Activated CD4-positive, alpha-beta T cell treated with anti-CD3 and anti-CD28 coated beads, Interleukin-10, Interleukin-2, amounts not matched to agents 100 ng/mL and 50 ng/mL, durations not matched to agents 16 hours and 8 hours (primary cell): ENCODE measurements around the gene CDH13.

ENCODE experiments used
- DNase-seq: peaks from one replicate; pipeline ENCODE4 v3.0.0-alpha.2; 2020

CDH13 gene

GRCh38 chr16:82628711-82629110 is 1.9 kb downstream of the CDH13 start:
- no peak for DNase-seq

GRCh38 chr16:82629441-82630027 is 2.8 kb downstream of the CDH13 start:
- no peak for DNase-seq

GRCh38 chr16:82630219-82630618 is 3.5 kb downstream of the CDH13 start:
- DNase-seq, result no peak

GRCh38 chr16:82630688-82631087 is 3.9 kb downstream of the CDH13 start:
- DNase-seq, result peak; percentile 17

GRCh38 chr16:82631701-82632685 is 5.2 kb downstream of the CDH13 start:
- DNase-seq, result no peak

- no peak for DNase-seq
Observed at GRCh38 chr16:82633964-82634600, 7.3 kb downstream of the CDH13 start.

- DNase-seq, result peak; percentile 38
Observed at GRCh38 chr16:82634955-82635610, 8.3 kb downstream of the CDH13 start.

- DNase-seq, result no peak
Observed at GRCh38 chr16:82636485-82636884, 9.7 kb downstream of the CDH13 start.

- no peak for DNase-seq
Observed at GRCh38 chr16:82636958-82637357, 10.2 kb downstream of the CDH13 start.

GRCh38 chr16:82638095-82638798 is 11.5 kb downstream of the CDH13 start:
- no peak for DNase-seq

- DNase-seq, result no peak
Observed at GRCh38 chr16:82639263-82639662, 12.5 kb downstream of the CDH13 start.

- DNase-seq, result peak; percentile 61
Observed at GRCh38 chr16:82639666-82640336, 13.0 kb downstream of the CDH13 start.

GRCh38 chr16:82641336-82641984 is 14.7 kb downstream of the CDH13 start:
- peak; percentile 76 for DNase-seq

- no peak for DNase-seq
Observed at GRCh38 chr16:82643136-82643535, 16.4 kb downstream of the CDH13 start.

GRCh38 chr16:82643936-82644630 is 17.3 kb downstream of the CDH13 start:
- no peak for DNase-seq

GRCh38 chr16:82646504-82646903 is 19.7 kb downstream of the CDH13 start:
- DNase-seq, result no peak

GRCh38 chr16:82649766-82650165 is 23.0 kb downstream of the CDH13 start:
- no peak for DNase-seq

- no peak for DNase-seq
Observed at GRCh38 chr16:82650804-82651203, 24.0 kb downstream of the CDH13 start.

GRCh38 chr16:82651921-82652601 is 25.3 kb downstream of the CDH13 start:
- peak; percentile 51 for DNase-seq

GRCh38 chr16:82652826-82653225 is 26.1 kb downstream of the CDH13 start:
- no peak for DNase-seq
